Measurements from ENCODE around the gene MTFR1L. TPM values are rescaled to one million over a fixed set of nuclear protein-coding genes. Genes with fewer than 3 reads are reported as not detected.
A peak's percentile ranks its signal among the peaks of the same experiment; 100 is the strongest.
"Not testable (repeated sequence)": the region's sequence is repeated elsewhere in the genome, so short reads cannot be mapped to it uniquely, and the experiment has no call there.

MTFR1L gene
- total RNA-seq, 2 donors from 2014 or later, result 30.4 to 37.4 TPM

DNA sequence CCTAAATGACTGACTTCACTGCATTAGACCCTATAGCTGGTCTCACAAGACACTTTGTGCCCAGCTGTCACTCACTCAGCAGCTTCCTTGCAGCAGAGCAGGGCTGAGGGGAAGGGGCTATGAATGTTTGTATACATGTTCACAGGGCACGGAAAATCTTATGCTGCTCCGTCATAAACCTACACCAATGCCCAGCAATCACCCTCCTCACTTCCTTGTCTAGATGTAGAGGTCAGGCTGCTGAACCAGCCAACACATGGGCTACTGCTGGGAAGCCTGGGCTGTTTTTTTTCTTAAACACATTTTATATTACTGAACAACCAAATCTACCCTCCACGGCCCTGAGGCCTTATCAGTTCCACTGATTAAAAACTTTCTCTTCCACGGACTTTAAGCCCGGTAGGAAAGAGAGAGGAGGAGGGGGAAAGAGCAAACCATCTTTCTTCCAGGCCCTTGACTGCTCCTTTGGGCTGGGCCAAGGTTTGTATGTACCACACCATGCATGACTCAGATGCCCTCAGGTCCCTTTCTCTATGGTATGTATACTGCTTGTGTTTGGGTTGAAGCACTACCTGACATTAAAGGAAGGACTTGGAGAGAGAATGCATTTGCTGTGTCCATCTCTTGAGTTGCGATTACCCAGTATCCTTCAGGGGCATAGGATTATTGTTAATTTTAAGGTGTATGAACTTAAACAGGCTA lies 12.7 kb downstream of the MTFR1L start:
- no peak for DNase-seq
- Mint-ChIP-seq H3K4me1 (no peaks in the 10 kb centered on the region), H3K36me3 (ENCODE audit: low read depth) (peaks cover 7% of the 10 kb centered on the region), H3K27me3 (no peaks in the 10 kb centered on the region), H3K4me3 (no peak overlapping the region), H3K27ac (no peak overlapping the region)
- no peak for ATAC-seq
- H3K9me3 ChIP-seq (ENCODE audit: control insufficient read depth, low read length, poor library complexity, severe bottlenecking), result no peaks in the 10 kb centered on the region

DNA sequence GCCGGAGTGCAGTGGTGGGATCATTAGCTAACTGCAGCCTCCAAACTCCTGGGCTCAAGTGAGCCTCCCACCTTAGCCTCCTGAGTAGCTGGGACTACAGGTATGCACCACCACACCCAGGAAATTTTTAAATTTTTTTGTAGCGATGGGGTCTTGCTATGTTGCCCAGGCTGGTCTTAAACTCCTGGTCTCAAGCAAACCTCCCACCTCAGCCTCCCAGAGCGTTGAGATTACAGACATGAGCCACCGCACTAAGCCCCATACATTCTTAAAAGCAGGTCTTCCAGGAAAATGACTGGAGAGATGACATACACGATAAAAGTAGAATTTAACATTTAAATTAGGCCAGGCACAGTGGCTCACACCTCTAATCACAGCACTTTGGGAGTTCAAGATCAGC lies 13.4 kb downstream of the MTFR1L start:
- Mint-ChIP-seq H3K4me1 (no peaks in the 10 kb centered on the region), H3K4me3 (no peak overlapping the region), H3K27ac (no peak overlapping the region), H3K36me3 (ENCODE audit: low read depth) (peaks cover 4% of the 10 kb centered on the region), H3K27me3 (no peaks in the 10 kb centered on the region)
- DNase-seq (no peak), ATAC-seq (no peak)
- no peaks in the 10 kb centered on the region for H3K9me3 ChIP-seq (ENCODE audit: control insufficient read depth, low read length, poor library complexity, severe bottlenecking)

DNA sequence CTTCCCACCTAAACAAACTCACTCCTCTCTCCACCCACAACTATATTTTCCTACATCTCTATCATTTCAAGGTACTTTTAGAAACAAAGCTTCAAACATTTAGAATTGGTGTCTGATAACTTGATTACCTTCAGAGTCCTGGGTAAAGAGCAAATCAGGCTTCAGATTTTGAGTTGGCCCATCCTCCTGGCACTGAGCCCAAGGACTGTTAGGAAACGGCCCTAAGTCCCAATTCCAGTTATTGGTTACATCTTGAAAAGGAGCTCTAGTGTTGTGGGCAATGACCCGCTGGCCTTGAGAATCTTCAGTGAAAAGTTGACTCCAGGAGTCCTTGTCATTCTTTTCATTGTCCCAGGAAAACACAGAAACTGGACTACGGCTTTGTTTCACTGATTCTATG lies 15.1 kb downstream of the MTFR1L start:
- Mint-ChIP-seq H3K4me3 (no peak overlapping the region), H3K27me3 (no peaks in the 10 kb centered on the region), H3K36me3 (ENCODE audit: low read depth) (peaks cover 4% of the 10 kb centered on the region), H3K4me1 (no peaks in the 10 kb centered on the region), H3K27ac (no peak overlapping the region)
- DNase-seq, result no peak
- no peak for ATAC-seq
- H3K9me3 ChIP-seq (ENCODE audit: control insufficient read depth, low read length, poor library complexity, severe bottlenecking), result no peaks in the 10 kb centered on the region

DNA sequence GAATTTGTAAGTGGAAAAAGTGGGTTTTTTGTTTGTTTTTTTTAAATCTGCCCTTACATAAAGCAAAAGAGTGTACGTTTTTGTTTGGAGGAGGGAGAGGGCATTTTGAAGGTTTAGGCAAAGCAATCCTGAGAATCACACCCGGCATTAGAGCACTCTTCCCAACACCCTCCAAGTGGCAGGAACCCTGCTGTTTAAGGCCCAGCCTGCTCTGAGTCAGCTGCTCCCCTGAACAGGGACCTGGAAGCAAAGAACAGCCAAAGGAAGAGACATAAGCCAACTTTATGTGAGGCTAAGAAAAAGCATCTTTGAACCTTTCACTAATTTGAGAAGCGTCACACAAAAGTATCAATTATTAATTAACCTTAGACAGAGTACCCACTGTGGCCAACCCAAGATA lies 16.9 kb downstream of the MTFR1L start:
- no peaks in the 10 kb centered on the region for H3K9me3 ChIP-seq (ENCODE audit: control insufficient read depth, low read length, poor library complexity, severe bottlenecking)
- H3K4me3 Mint-ChIP-seq, result no peak overlapping the region
- no peak overlapping the region for H3K27ac Mint-ChIP-seq
- no peak for ATAC-seq
- no peak for DNase-seq
- H3K36me3 Mint-ChIP-seq (ENCODE audit: low read depth), result no peaks in the 10 kb centered on the region
- no peaks in the 10 kb centered on the region for H3K4me1 Mint-ChIP-seq
- no peaks in the 10 kb centered on the region for H3K27me3 Mint-ChIP-seq

DNA sequence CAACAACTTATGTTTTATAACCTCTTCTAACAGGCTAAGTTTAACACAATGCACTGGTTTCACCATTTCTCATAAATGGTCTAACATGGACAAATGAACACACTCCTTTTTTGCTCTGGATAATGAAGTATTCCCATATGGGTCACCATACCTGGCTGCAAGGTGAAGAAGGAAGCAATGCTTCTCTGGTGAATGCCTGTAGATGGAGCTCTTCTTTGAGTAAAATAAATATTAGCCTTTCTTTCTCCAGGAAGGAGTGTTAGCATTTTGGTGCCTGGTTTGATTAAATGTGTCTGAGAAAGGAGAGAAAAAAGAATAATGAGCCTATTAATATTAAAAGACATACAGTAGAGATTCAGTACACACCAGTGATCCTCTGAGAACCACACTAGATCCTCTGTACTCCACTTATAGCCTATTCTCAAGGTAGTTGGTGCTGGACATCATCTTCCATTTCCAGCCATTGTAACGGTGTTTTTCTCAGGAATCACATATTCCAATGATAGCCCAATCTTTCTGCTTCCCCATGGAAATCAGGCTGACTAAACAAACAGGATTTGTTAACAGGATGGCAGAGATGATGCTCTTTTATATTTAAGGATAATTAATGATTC lies 17.6 kb downstream of the MTFR1L start:
- no peaks in the 10 kb centered on the region for H3K36me3 Mint-ChIP-seq (ENCODE audit: low read depth)
- H3K4me3 Mint-ChIP-seq, result no peak overlapping the region
- DNase-seq (no peak), ATAC-seq (no peak)
- H3K27me3 Mint-ChIP-seq, result no peaks in the 10 kb centered on the region
- no peaks in the 10 kb centered on the region for H3K4me1 Mint-ChIP-seq
- no peak overlapping the region for H3K27ac Mint-ChIP-seq
- H3K9me3 ChIP-seq (ENCODE audit: control insufficient read depth, low read length, poor library complexity, severe bottlenecking), result no peaks in the 10 kb centered on the region

DNA sequence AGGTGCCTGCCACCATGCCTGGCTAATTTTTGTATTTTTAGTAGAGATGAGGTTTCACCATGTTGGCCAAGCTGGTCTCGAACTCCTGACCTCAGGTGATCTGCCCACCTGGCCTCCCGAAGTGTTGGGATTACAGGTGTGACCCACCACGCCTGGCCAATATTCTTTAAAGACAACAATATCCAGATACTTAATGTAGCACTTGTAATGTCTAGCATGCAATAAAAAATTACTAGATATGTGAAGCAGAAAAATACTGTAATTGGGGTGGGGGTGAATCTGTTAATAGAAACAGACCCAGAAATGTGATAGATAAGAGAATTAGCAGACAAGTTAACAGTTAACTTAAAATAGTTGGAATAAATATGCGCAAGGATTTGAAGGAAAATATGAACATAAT lies 20.1 kb downstream of the MTFR1L start:
- not testable (repeated sequence) for H3K36me3 Mint-ChIP-seq (ENCODE audit: low read depth); H3K9me3 ChIP-seq (ENCODE audit: control insufficient read depth, low read length, poor library complexity, severe bottlenecking); H3K4me1 Mint-ChIP-seq; H3K27ac Mint-ChIP-seq; H3K27me3 Mint-ChIP-seq; H3K4me3 Mint-ChIP-seq; ATAC-seq; DNase-seq

DNA sequence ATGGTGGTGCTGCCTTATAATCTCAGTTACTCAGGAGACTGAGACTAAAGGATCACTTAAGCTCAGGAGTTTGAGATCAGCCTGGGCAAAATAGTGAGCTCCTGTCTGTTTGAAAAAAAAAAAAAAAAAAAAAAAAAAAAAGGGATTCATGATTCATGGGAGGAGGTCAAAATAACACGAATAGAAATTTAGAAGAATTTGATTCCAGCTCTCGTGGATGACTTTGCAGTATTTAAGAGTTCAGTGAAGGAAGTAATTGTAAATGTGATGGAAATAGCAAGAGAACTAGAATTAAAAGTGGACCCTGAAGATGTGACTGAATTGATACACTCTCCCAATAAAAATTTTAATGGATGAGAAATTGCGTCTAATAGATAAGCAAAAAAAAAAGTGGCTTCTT lies 23.7 kb downstream of the MTFR1L start:
- Mint-ChIP-seq H3K27me3 (peaks cover 5% of the 10 kb centered on the region), H3K36me3 (ENCODE audit: low read depth) (no peaks in the 10 kb centered on the region), H3K27ac (no peak overlapping the region), H3K4me3 (no peak overlapping the region), H3K4me1 (peaks cover 5% of the 10 kb centered on the region)
- H3K9me3 ChIP-seq (ENCODE audit: control insufficient read depth, low read length, poor library complexity, severe bottlenecking), result no peaks in the 10 kb centered on the region
- DNase-seq (no peak), ATAC-seq (no peak)

DNA sequence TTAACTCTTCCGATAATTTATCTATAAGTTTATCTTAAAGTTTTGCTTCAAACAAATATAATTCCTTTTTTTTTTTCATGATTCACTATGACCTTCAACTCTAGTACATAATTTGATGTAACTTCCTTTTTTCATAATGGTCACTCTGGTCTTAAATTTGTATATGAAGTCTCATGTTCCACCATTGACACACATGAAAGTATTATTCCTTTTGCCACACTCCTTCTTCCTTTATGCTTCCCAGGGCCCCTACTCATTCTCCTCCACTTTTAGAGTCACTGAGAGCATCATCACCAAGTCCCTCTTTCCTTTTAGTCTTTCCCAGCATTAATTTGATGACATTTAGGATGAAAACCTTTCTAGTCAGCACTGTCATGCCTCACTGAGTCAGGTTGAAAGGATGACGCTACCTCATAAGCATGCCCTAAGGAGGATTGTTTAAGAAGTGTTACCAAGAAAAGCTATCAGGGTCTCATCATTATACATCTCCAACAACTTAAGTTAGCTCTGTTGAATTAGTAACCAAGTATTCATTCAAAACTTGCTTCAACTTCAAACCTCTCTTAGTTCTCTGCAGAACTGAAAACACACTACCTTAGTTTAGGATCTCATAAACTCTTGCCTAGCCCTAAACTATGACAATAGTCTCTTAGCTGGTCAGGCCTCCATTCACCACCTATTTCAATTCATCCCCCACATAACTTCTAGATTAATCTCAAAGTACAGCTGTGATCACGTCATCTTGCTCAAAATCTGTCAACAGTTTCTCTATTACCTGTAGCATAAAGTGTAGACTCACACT lies 25.0 kb downstream of the MTFR1L start:
- H3K4me3 Mint-ChIP-seq, result no peak overlapping the region
- H3K36me3 Mint-ChIP-seq (ENCODE audit: low read depth), result no peaks in the 10 kb centered on the region
- H3K27me3 Mint-ChIP-seq, result peaks cover 5% of the 10 kb centered on the region
- ATAC-seq, result no peak
- no peaks in the 10 kb centered on the region for H3K9me3 ChIP-seq (ENCODE audit: control insufficient read depth, low read length, poor library complexity, severe bottlenecking)
- DNase-seq, result no peak
- peaks cover 5% of the 10 kb centered on the region for H3K4me1 Mint-ChIP-seq
- H3K27ac Mint-ChIP-seq, result no peak overlapping the region

DNA sequence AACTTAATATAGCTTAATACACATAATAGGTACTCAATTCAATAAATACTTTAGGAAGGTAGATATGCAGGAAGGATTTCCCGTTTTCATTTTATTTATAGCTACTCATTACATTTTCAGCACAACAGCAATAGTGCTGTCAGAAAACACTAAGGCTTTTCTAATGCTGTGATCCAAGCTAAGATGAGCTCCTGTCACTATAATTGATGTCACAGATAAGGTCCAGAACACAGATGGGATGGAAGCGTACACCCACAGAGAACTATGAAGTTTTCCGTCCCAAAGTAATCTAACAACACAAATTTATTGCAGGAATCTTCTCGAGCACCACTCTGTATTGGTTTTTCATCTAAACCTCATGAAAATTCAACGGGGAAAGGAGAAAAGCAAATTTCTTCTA lies 25.9 kb downstream of the MTFR1L start:
- Mint-ChIP-seq H3K4me3 (no peak overlapping the region), H3K36me3 (ENCODE audit: low read depth) (no peaks in the 10 kb centered on the region), H3K27ac (no peak overlapping the region), H3K4me1 (peaks cover 5% of the 10 kb centered on the region), H3K27me3 (peaks cover 5% of the 10 kb centered on the region)
- DNase-seq (no peak), ATAC-seq (no peak)
- H3K9me3 ChIP-seq (ENCODE audit: control insufficient read depth, low read length, poor library complexity, severe bottlenecking), result no peaks in the 10 kb centered on the region

DNA sequence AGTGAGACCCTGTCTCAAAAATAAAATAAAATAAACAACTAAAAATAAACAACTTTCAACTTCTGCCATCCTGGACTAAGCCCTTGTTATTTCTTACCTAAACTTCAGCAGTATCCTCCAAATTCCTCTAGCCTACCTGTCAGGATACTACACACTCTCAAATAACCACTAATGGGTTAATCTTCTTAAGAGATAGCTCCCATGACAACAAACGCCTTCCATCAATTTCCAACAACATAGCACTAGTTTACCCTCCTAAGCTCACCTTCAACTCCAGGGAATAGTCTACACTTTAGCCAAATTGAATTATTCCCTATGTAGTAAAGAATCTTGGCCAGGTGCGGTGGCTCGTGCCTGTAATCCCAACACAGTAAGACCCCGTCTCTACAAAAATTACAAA lies 28.2 kb downstream of the MTFR1L start:
- H3K9me3 ChIP-seq (ENCODE audit: control insufficient read depth, low read length, poor library complexity, severe bottlenecking), result no peaks in the 10 kb centered on the region
- DNase-seq (no peak), ATAC-seq (no peak)
- Mint-ChIP-seq H3K27me3 (peaks cover 5% of the 10 kb centered on the region), H3K27ac (no peak overlapping the region), H3K4me3 (no peak overlapping the region), H3K4me1 (peaks cover 5% of the 10 kb centered on the region), H3K36me3 (ENCODE audit: low read depth) (no peaks in the 10 kb centered on the region)

DNA sequence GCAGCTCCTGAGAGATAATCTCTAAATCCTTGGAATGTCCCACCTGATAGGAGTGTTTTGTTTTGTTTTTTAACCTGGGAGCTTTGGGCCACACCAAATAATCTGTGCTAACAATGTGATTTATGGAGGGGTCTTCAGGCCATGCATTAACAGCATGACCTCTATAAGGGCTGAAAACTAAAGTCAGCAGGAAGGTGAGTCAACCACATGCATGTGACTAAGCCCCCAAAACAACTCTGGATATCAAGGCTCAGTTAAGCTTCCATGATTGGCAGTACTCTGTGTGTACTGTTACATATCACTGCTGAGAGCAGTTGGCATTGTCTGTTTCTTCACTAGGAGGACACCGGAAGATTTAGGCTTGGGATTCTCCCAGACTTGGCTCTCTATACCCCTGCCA lies 28.8 kb downstream of the MTFR1L start:
- H3K9me3 ChIP-seq (ENCODE audit: control insufficient read depth, low read length, poor library complexity, severe bottlenecking), result no peaks in the 10 kb centered on the region
- peaks cover 5% of the 10 kb centered on the region for H3K4me1 Mint-ChIP-seq
- H3K36me3 Mint-ChIP-seq (ENCODE audit: low read depth), result no peaks in the 10 kb centered on the region
- no peak for ATAC-seq
- peaks cover 5% of the 10 kb centered on the region for H3K27me3 Mint-ChIP-seq
- H3K27ac Mint-ChIP-seq, result no peak overlapping the region
- H3K4me3 Mint-ChIP-seq, result no peak overlapping the region
- DNase-seq, result no peak

DNA sequence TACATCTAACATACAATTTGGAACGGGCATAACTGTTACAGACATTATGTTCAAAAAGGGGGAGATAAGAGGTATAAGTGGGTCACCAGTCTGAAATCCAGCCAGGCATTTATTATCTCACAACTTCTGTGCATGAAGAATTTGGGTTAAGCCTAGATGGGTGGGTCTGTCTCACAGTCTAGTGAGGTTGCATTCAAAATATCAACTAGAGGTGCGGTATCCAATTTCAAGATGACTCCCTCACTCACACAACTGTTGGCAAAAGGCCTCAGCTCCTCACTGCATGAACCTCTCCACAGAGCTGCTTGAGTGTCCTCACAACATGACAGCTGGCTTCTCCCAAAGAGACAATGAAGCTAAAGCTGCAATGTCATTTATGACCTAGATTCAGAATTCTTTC lies 34.8 kb downstream of the MTFR1L start:
- peaks cover 2% of the 10 kb centered on the region for H3K36me3 Mint-ChIP-seq (ENCODE audit: low read depth)
- no peak for DNase-seq

DNA sequence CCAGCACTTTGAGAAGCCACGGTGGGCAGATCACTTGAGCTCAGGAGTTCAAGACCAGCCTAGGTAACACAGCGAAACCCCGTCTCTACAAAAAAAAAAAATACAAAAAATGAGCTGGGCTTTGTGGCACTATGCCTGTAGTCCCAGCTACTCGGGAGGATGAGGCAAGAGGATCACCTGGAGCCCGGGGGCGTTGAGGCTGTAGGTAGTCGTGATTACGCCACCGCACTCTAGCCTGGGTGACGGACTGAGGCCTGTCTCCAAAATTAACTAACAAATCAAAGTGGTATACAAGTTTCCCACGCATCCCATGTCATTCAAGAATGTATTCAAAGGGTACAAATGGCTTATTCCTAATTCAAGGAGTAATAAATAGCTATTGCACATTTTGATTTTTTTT lies 37.1 kb downstream of the MTFR1L start:
- H3K36me3 Mint-ChIP-seq (ENCODE audit: low read depth), result peaks cover 2% of the 10 kb centered on the region

More for the DNA sequence above, 34.8 kb downstream of the MTFR1L start:
- H3K4me1 Mint-ChIP-seq, result peaks cover 6% of the 10 kb centered on the region
- H3K9me3 ChIP-seq (ENCODE audit: control insufficient read depth, low read length, poor library complexity, severe bottlenecking), result no peaks in the 10 kb centered on the region
- ATAC-seq, result no peak
- no peak overlapping the region for H3K27ac Mint-ChIP-seq
- no peak overlapping the region for H3K4me3 Mint-ChIP-seq
- H3K27me3 Mint-ChIP-seq, result no peaks in the 10 kb centered on the region

More for the DNA sequence above, 37.1 kb downstream of the MTFR1L start:
- ATAC-seq (no peak), DNase-seq (no peak)
- H3K4me1 Mint-ChIP-seq, result peaks cover 10% of the 10 kb centered on the region
- no peak overlapping the region for H3K27ac Mint-ChIP-seq
- peak overlapping the region; percentile 15 for H3K4me3 Mint-ChIP-seq
- no peaks in the 10 kb centered on the region for H3K27me3 Mint-ChIP-seq
- H3K9me3 ChIP-seq (ENCODE audit: control insufficient read depth, low read length, poor library complexity, severe bottlenecking), result no peaks in the 10 kb centered on the region

Data from T-helper 17 cell (primary cell).